Right lobe of liver (tissue), 6 donors: ENCODE results near the gene UPK2. TPM values are rescaled to one million over a fixed set of nuclear protein-coding genes. Genes with fewer than 3 reads are reported as not detected.
"Not testable (repeated sequence)": the region's sequence is repeated elsewhere in the genome, so short reads cannot be mapped to it uniquely, and the experiment has no call there.

ENCODE experiments used
- ATAC-seq, 4 donors: fragments of 200-7000 bp; cut with Tn5 transposase; one replicate each; pipeline ENCODE4 v1.9.1; 2020; ENCODE audit warnings: mild to moderate bottlenecking in 4 of 4, moderate library complexity in 4 of 4
- DNase-seq, 3 donors: peaks; one replicate each; pipeline ENCODE4 v3.0.0-alpha.2; 2020
- H3K27ac ChIP-seq, 3 donors: fragments of 200-600 bp; one replicate each; pipeline ENCODE4 v1.8.0; 2022
- H3K27me3 ChIP-seq, 2 donors: fragments of 200-600 bp; one replicate each; pipeline ENCODE4 v1.8.0; 2022
- H3K36me3 ChIP-seq, 4 donors: fragments of 200-600 bp; sonication (generic) in 1 of 4; one replicate each; pipeline versions ENCODE4 v1.5.1 to v1.8.0; 2017 to 2022; ENCODE audit warnings: control low read depth in 1 of 4
- H3K4me1 ChIP-seq, 4 donors: fragments of 200-600 bp; sonication (generic) in 1 of 4; one replicate each; pipeline versions ENCODE4 v1.5.1 to v1.8.0; 2017 to 2022; ENCODE audit warnings: control low read depth in 1 of 4
- H3K4me3 ChIP-seq, 3 donors: fragments of 200-600 bp; one replicate each; pipeline ENCODE4 v1.8.0; 2022
- H3K9me3 ChIP-seq, 4 donors: fragments of 200-600 bp; sonication (generic) in 1 of 4; one replicate each; pipeline versions ENCODE4 v1.5.1 to v1.8.0; 2017 to 2022; ENCODE audit warnings: control low read depth in 1 of 4
- CTCF ChIP-seq, 4 donors: fragments of 200-600 bp in 3 of 4; fragments of 450-650 bp in 1 of 4; IDR thresholded peaks; one replicate each; pipeline versions ENCODE4 v1.5.1 to v1.8.0; 2016 to 2022; ENCODE audit warnings: antibody characterized with exemption in 4 of 4, mild to moderate bottlenecking in 2 of 4
- POLR2A ChIP-seq: fragments of 450-650 bp; IDR thresholded peaks from one replicate; pipeline ENCODE4 v1.6.1; 2017; ENCODE audit warnings: antibody characterized with exemption, mild to moderate bottlenecking
- WGBS: methylation state at CpG from one replicate; pipeline ENCODE4 v1.1.6; 2018; ENCODE audit warnings: low coverage, low lambda C conversion rate; ENCODE audit not compliant: insufficient coverage; ENCODE audit errors: missing lambda C conversion rate; 5-methylcytosine and 5-hydroxymethylcytosine counted together
- intact Hi-C, 2 donors: fragments of 100-400 bp; cut with DNase I; formaldehyde crosslinking; loops; one replicate each; pipeline versions ENCODE4 v1.11.2 to v1.14.1; 2022
- total RNA-seq, 6 experiments: library from RNA; depleted of rRNA in 2 of 6; stranded (reverse); fragments of >200 nt in 2 of 6; fragmentation: NEBNext Ultra II Directional in 3 of 6; extraction: Animal tissue kit (Norgen Biotek cat#: 25700) in 3 of 6; gene quantifications; one replicate each; pipeline versions ENCODE4 v1.1.0 to v1.2.4, GENCODE V29; 2016 to 2023
- donor health status: DM: no; HTN: yes; CAD: no.
- donor health status: DM: no; HTN: no; CAD: no.
- donor health status: DM: no; HTN: no; CAD: no.
- donor health status: DM: no; HTN: yes; CAD: no.
- donor health status: DM: no; HTN: yes; CAD: no.

The UPK2 gene
- total RNA-seq, 6 experiments from 2014 or later = not detected

GRCh38 chr11:118947091-118947490, 9.0 kb upstream of the UPK2 start:
- Histone ChIP-seq H3K4me3 (no peak overlapping the region), H3K27ac (no peak overlapping the region), H3K9me3 (no peaks in the 10 kb centered on the region), H3K27me3 (no peaks in the 10 kb centered on the region), H3K36me3 (no peaks in the 10 kb centered on the region), H3K4me1 (no peaks in the 10 kb centered on the region)
- intact Hi-C loops = no loop called here
- no peak for TF ChIP-seq CTCF (IDR thresholded peaks at IDR 0.05)
- no peak for TF ChIP-seq POLR2A
- whole genome bisulfite sequencing = 63% methylated on average over 1 of the region's 2 CpGs
- DNase-seq (no peak), ATAC-seq (no peak)

- no peak overlapping the region for H3K27ac ChIP-seq
- H3K4me1 ChIP-seq = no peaks in the 10 kb centered on the region
- H3K9me3 ChIP-seq = no peaks in the 10 kb centered on the region
- DNase-seq (no peak), ATAC-seq (no peak)
- intact Hi-C loops = no loop called here
- WGBS = 88% methylated on average over 3 of the region's 3 CpGs
- H3K36me3 ChIP-seq = no peaks in the 10 kb centered on the region
- TF ChIP-seq CTCF (IDR thresholded peaks at IDR 0.05) (no peak), POLR2A (no peak)
- no peaks in the 10 kb centered on the region for H3K27me3 ChIP-seq
- no peak overlapping the region for H3K4me3 ChIP-seq
These were observed 8.1 kb upstream of the UPK2 start for GRCh38 chr11:118948000-118948399.

- ATAC-seq = no peak
- no peak for DNase-seq
- Histone ChIP-seq H3K4me3 (no peak overlapping the region), H3K9me3 (no peaks in the 10 kb centered on the region), H3K4me1 (no peaks in the 10 kb centered on the region), H3K36me3 (no peaks in the 10 kb centered on the region), H3K27ac (no peak overlapping the region), H3K27me3 (no peaks in the 10 kb centered on the region)
- 17% methylated on average over 4 of the region's 6 CpGs for WGBS
- intact Hi-C loops = loop anchor here in 1 of 2 donors (10.0 kb wide), 2 partner anchors 48 to 258 kb away; no protein-coding TSS in a partner anchor
- TF ChIP-seq CTCF (IDR thresholded peaks at IDR 0.05) (no peak), POLR2A (no peak)
These were observed 2.8 kb upstream of the UPK2 start for GRCh38 chr11:118953265-118953664.

- not testable (repeated sequence) for H3K4me3 ChIP-seq, H3K4me1 ChIP-seq, DNase-seq, H3K36me3 ChIP-seq, H3K27ac ChIP-seq, H3K9me3 ChIP-seq, H3K27me3 ChIP-seq, ATAC-seq
- intact Hi-C loops = loop anchor here in 1 of 2 donors (10.0 kb wide), 2 partner anchors 49 to 259 kb away; no protein-coding TSS in a partner anchor
- WGBS = 67% methylated on average over 2 of the region's 6 CpGs
These were observed 2.1 kb upstream of the UPK2 start for GRCh38 chr11:118953976-118954375.

GRCh38 chr11:118956847-118957469, 860 bp downstream of the UPK2 start:
- Histone ChIP-seq H3K4me1 (no peaks in the 10 kb centered on the region), H3K27ac (no peak overlapping the region), H3K36me3 (no peaks in the 10 kb centered on the region), H3K9me3 (no peaks in the 10 kb centered on the region), H3K4me3 (no peak overlapping the region), H3K27me3 (no peaks in the 10 kb centered on the region)
- ATAC-seq = no peak
- TF ChIP-seq POLR2A (no peak), CTCF (IDR thresholded peaks at IDR 0.05) (peak in 2 of 4 donors; percentile 2 to 10)
- no peak for DNase-seq
- 31% methylated on average over 8 of the region's 14 CpGs for WGBS
- intact Hi-C loops = loop anchor here (5.0 to 10.0 kb wide), 3 partner anchors 50 to 262 kb away; no protein-coding TSS in a partner anchor
